ENCODE data around the gene MTTP.

The MTTP gene

GRCh38 chr4:99587803-99588202, 13.2 kb downstream of the MTTP start:
- in situ Hi-C loops (cut with MboI; ENCODE audit: low pct_unique_long_range_greater_than_20kb, low sequenced_read_pairs), result no loop called here
- DNase-seq, result no peak

GRCh38 chr4:99591757-99592156, 17.1 kb downstream of the MTTP start:
- in situ Hi-C loops (cut with MboI; ENCODE audit: low pct_unique_long_range_greater_than_20kb, low sequenced_read_pairs), result no loop called here
- no peak for DNase-seq

GRCh38 chr4:99593781-99594641, 19.4 kb downstream of the MTTP start:
- no peak for DNase-seq
- in situ Hi-C loops (cut with MboI; ENCODE audit: low pct_unique_long_range_greater_than_20kb, low sequenced_read_pairs), result no loop called here

- in situ Hi-C loops (cut with MboI; ENCODE audit: low pct_unique_long_range_greater_than_20kb, low sequenced_read_pairs), result no loop called here
These were observed 20.2 kb downstream of the MTTP start for GRCh38 chr4:99594818-99595217.

GRCh38 chr4:99606716-99607115, 32.1 kb downstream of the MTTP start:
- DNase-seq, result no peak
- in situ Hi-C loops (cut with MboI; ENCODE audit: low pct_unique_long_range_greater_than_20kb, low sequenced_read_pairs), result no loop called here

More at GRCh38 chr4:99594818-99595217, 20.2 kb downstream of the MTTP start:
- no peak for DNase-seq

- in situ Hi-C loops (cut with MboI; ENCODE audit: low pct_unique_long_range_greater_than_20kb, low sequenced_read_pairs), result no loop called here
- DNase-seq, result no peak
These were observed 33.8 kb downstream of the MTTP start for GRCh38 chr4:99608417-99608816.

- in situ Hi-C loops (cut with MboI; ENCODE audit: low pct_unique_long_range_greater_than_20kb, low sequenced_read_pairs), result no loop called here
- no peak for DNase-seq
These were observed 36.1 kb downstream of the MTTP start for GRCh38 chr4:99610605-99611175.

GRCh38 chr4:99612281-99612680, 37.7 kb downstream of the MTTP start:
- in situ Hi-C loops (cut with MboI; ENCODE audit: low pct_unique_long_range_greater_than_20kb, low sequenced_read_pairs), result no loop called here
- DNase-seq, result no peak

GRCh38 chr4:99612704-99613103, 38.1 kb downstream of the MTTP start:
- in situ Hi-C loops (cut with MboI; ENCODE audit: low pct_unique_long_range_greater_than_20kb, low sequenced_read_pairs), result no loop called here
- no peak for DNase-seq

GRCh38 chr4:99614491-99614890, 39.9 kb downstream of the MTTP start:
- in situ Hi-C loops (cut with MboI; ENCODE audit: low pct_unique_long_range_greater_than_20kb, low sequenced_read_pairs), result no loop called here
- no peak for DNase-seq

- no peak for DNase-seq
- in situ Hi-C loops (cut with MboI; ENCODE audit: low pct_unique_long_range_greater_than_20kb, low sequenced_read_pairs), result no loop called here
These were observed 40.7 kb downstream of the MTTP start for GRCh38 chr4:99615170-99615820.

- in situ Hi-C loops (cut with MboI; ENCODE audit: low pct_unique_long_range_greater_than_20kb, low sequenced_read_pairs), result no loop called here
These were observed 42.8 kb downstream of the MTTP start for GRCh38 chr4:99617374-99617773.

GRCh38 chr4:99622341-99622740, 47.7 kb downstream of the MTTP start:
- in situ Hi-C loops (cut with MboI; ENCODE audit: low pct_unique_long_range_greater_than_20kb, low sequenced_read_pairs), result no loop called here
- DNase-seq, result no peak

More at GRCh38 chr4:99617374-99617773, 42.8 kb downstream of the MTTP start:
- no peak for DNase-seq

- in situ Hi-C loops (cut with MboI; ENCODE audit: low pct_unique_long_range_greater_than_20kb, low sequenced_read_pairs), result no loop called here
- DNase-seq, result no peak
These were observed 49.6 kb downstream of the MTTP start for GRCh38 chr4:99624141-99624719.

GRCh38 chr4:99625369-99625768, 50.7 kb downstream of the MTTP start:
- DNase-seq, result no peak
- in situ Hi-C loops (cut with MboI; ENCODE audit: low pct_unique_long_range_greater_than_20kb, low sequenced_read_pairs), result no loop called here

- in situ Hi-C loops (cut with MboI; ENCODE audit: low pct_unique_long_range_greater_than_20kb, low sequenced_read_pairs), result no loop called here
- DNase-seq, result no peak
These were observed 53.4 kb downstream of the MTTP start for GRCh38 chr4:99628040-99628439.

GRCh38 chr4:99629962-99630554, 55.4 kb downstream of the MTTP start:
- in situ Hi-C loops (cut with MboI; ENCODE audit: low pct_unique_long_range_greater_than_20kb, low sequenced_read_pairs), result no loop called here
- no peak for DNase-seq

GRCh38 chr4:99630857-99631360, 56.3 kb downstream of the MTTP start:
- in situ Hi-C loops (cut with MboI; ENCODE audit: low pct_unique_long_range_greater_than_20kb, low sequenced_read_pairs), result no loop called here
- no peak for DNase-seq

- in situ Hi-C loops (cut with MboI; ENCODE audit: low pct_unique_long_range_greater_than_20kb, low sequenced_read_pairs), result no loop called here
- DNase-seq, result no peak
These were observed 59.1 kb downstream of the MTTP start for GRCh38 chr4:99633772-99634171.

Data from KBM-7 (cell line).